Ishikawa (cell line): ENCODE data around the gene HDAC9.

Experiments used
- CEBPB ChIP-seq: IDR thresholded peaks from 2 replicates; pipeline ENCODE4 v1.6.1; 2012
- EP300 ChIP-seq: IDR thresholded peaks from 2 replicates; pipeline ENCODE4 v1.6.1; 2012; ENCODE audit warnings: borderline replicate concordance
- FOXM1 ChIP-seq: IDR thresholded peaks from 2 replicates; pipeline ENCODE4 v1.6.1; 2012; ENCODE audit warnings: low read depth, borderline replicate concordance
- MAX ChIP-seq: IDR thresholded peaks from 2 replicates; pipeline ENCODE4 v1.6.1; 2012
- NFIC ChIP-seq: IDR thresholded peaks from 2 replicates; pipeline ENCODE4 v1.6.1; 2012
- RAD21 ChIP-seq: IDR thresholded peaks from 2 replicates; pipeline ENCODE4 v1.6.1; 2012; ENCODE audit warnings: low read depth
- TAF1 ChIP-seq: IDR thresholded peaks from 2 replicates; pipeline ENCODE4 v1.6.1; 2012; ENCODE audit warnings: low read depth, mild to moderate bottlenecking
- TCF12 ChIP-seq: IDR thresholded peaks from 2 replicates; pipeline ENCODE4 v1.6.1; 2012; ENCODE audit warnings: low read depth
- TEAD4 ChIP-seq: IDR thresholded peaks from 2 replicates; pipeline ENCODE4 v1.6.1; 2012
- YY1 ChIP-seq: IDR thresholded peaks from 2 replicates; pipeline ENCODE4 v1.6.1; 2012; ENCODE audit warnings: low read depth
- ZBTB7A ChIP-seq: IDR thresholded peaks from 2 replicates; pipeline ENCODE4 v1.6.1; 2012; ENCODE audit warnings: low read depth
- TF ChIP-seq, protein P1 (sequence below): IDR thresholded peaks from 2 replicates; pipeline ENCODE4 v1.6.1; 2012; ENCODE audit warnings: low read depth, mild to moderate bottlenecking

DNA sequence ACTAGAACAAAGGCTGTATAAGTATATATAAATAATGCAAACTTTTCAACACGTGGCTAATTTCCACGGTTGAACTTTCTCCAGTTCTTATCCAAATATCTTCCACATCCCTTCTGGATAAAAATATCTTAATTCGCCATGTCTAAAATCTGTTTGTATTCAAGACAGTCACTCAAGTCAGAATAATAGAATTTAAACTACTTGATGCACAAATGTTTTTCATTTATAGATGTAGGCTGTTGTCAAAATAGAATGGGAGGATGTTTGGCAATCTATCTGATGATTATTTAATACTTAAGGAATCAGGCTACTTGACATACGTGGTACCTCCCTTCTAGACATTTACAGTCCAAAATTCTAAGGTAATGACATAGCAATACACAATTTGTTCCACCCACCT lies 417.6 kb downstream of the HDAC9 start:
- TF ChIP-seq RAD21 (no peak), TCF12 (no peak), NFIC (no peak), YY1 (no peak), MAX (no peak), TEAD4 (no peak), TAF1 (no peak), FOXM1 (no peak), EP300 (no peak), CEBPB (no peak), ZBTB7A (no peak)
- TF ChIP-seq, protein P1, sequence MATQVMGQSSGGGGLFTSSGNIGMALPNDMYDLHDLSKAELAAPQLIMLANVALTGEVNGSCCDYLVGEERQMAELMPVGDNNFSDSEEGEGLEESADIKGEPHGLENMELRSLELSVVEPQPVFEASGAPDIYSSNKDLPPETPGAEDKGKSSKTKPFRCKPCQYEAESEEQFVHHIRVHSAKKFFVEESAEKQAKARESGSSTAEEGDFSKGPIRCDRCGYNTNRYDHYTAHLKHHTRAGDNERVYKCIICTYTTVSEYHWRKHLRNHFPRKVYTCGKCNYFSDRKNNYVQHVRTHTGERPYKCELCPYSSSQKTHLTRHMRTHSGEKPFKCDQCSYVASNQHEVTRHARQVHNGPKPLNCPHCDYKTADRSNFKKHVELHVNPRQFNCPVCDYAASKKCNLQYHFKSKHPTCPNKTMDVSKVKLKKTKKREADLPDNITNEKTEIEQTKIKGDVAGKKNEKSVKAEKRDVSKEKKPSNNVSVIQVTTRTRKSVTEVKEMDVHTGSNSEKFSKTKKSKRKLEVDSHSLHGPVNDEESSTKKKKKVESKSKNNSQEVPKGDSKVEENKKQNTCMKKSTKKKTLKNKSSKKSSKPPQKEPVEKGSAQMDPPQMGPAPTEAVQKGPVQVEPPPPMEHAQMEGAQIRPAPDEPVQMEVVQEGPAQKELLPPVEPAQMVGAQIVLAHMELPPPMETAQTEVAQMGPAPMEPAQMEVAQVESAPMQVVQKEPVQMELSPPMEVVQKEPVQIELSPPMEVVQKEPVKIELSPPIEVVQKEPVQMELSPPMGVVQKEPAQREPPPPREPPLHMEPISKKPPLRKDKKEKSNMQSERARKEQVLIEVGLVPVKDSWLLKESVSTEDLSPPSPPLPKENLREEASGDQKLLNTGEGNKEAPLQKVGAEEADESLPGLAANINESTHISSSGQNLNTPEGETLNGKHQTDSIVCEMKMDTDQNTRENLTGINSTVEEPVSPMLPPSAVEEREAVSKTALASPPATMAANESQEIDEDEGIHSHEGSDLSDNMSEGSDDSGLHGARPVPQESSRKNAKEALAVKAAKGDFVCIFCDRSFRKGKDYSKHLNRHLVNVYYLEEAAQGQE: no peak
